C4-2B (cell line): ENCODE results near the gene MST1.

Experiments used
- H3K27ac ChIP-seq: fragments of 450-650 bp; 2 replicates; pipeline ENCODE4 v1.5.1; 2017
- ZFX ChIP-seq: fragments of 450-650 bp; IDR thresholded peaks from 2 replicates; pipeline ENCODE4 v1.6.1; 2017
- TF ChIP-seq, protein P1 (sequence below): fragments of 450-650 bp; conservative IDR thresholded peaks from 2 replicates; pipeline ENCODE4 v1.5.1; 2017; ENCODE audit warnings: mild to moderate bottlenecking

Gene MST1

DNA sequence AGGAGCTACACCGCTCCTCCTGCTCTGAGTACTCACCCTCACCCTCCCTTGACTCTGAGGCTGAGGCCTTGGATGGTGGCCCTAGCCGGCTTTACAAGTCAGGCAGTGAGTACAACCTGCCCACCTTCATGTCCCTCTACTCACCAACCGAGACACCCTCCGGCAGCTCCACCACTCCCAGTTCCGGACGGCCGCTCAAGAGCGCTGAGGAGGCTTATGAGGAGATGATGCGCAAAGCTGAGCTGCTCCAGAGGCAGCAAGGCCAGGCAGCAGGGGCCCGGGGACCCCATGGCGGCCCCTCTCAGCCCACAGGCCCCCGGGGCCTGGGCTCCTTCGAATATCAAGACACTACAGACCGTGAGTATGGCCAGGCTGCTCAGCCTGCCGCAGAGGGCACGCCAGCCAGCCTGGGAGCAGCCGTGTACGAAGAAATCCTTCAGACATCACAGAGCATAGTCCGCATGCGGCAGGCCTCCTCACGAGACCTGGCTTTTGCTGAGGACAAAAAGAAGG lies 36.3 kb downstream of the MST1 start:
- no peak overlapping the region for H3K27ac ChIP-seq
- TF ChIP-seq, protein P1, sequence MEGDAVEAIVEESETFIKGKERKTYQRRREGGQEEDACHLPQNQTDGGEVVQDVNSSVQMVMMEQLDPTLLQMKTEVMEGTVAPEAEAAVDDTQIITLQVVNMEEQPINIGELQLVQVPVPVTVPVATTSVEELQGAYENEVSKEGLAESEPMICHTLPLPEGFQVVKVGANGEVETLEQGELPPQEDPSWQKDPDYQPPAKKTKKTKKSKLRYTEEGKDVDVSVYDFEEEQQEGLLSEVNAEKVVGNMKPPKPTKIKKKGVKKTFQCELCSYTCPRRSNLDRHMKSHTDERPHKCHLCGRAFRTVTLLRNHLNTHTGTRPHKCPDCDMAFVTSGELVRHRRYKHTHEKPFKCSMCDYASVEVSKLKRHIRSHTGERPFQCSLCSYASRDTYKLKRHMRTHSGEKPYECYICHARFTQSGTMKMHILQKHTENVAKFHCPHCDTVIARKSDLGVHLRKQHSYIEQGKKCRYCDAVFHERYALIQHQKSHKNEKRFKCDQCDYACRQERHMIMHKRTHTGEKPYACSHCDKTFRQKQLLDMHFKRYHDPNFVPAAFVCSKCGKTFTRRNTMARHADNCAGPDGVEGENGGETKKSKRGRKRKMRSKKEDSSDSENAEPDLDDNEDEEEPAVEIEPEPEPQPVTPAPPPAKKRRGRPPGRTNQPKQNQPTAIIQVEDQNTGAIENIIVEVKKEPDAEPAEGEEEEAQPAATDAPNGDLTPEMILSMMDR: no peak
- no peak for TF ChIP-seq ZFX

DNA sequence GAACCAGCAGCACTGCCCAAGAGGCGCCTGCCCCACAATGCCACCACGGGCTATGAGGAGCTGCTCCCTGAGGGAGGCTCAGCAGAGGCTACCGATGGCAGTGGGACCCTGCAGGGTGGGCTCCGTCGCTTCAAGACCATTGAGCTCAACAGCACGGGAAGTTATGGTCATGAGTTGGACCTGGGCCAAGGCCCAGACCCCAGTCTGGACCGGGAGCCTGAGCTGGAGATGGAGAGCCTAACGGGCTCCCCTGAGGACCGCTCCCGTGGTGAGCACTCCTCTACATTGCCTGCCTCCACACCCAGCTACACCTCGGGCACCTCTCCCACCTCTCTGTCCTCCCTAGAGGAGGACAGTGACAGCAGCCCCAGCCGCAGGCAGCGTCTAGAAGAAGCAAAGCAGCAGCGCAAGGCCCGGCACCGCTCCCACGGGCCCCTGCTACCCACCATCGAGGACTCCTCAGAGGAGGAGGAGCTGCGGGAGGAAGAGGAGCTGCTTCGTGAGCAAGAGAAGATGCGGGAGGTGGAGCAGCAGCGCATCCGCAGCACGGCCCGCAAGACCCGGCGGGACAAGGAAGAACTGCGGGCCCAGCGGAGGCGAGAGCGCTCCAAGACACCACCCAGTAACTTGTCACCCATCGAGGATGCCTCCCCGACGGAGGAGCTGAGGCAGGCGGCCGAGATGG lies 36.9 kb downstream of the MST1 start:
- TF ChIP-seq, protein P1: no peak
- no peak for TF ChIP-seq ZFX
- no peak overlapping the region for H3K27ac ChIP-seq

DNA sequence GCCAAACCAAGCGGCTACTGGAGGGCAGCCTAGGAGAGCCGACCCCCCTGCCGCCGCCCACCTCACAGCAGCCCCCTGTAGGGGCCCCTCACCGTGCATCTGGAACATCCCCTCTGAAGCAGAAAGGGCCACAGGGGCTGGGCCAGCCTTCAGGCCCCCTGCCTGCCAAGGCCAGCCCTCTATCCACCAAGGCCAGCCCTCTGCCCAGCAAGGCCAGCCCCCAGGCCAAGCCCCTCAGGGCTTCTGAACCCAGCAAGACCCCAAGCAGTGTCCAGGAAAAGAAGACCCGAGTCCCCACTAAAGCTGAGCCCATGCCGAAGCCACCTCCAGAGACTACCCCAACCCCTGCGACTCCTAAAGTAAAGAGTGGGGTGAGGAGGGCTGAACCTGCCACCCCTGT lies 38.6 kb downstream of the MST1 start:
- TF ChIP-seq, protein P1: no peak
- no peak for TF ChIP-seq ZFX
- H3K27ac ChIP-seq: no peak overlapping the region

DNA sequence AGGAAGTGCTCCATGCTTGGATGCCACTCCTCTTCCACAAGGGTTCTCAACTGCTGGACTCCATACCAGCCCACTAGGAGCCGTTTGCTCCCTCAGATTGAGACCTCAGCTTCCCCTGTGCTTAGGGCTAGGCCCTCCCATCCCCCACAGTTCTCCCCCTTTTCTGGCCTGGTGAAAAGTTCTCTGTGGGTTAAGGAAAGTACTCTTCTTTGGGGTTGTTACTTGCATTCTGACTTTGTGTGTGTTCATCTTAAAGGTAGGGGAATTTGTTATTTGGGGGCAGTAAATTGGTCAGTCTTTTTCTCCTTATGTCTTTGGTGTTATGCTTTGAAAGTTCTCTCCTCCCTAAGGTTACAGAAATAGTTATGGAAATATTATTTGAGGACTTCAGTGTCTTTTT lies 39.1 kb downstream of the MST1 start:
- no peak for TF ChIP-seq ZFX
- TF ChIP-seq, protein P1: no peak
- no peak overlapping the region for H3K27ac ChIP-seq

DNA sequence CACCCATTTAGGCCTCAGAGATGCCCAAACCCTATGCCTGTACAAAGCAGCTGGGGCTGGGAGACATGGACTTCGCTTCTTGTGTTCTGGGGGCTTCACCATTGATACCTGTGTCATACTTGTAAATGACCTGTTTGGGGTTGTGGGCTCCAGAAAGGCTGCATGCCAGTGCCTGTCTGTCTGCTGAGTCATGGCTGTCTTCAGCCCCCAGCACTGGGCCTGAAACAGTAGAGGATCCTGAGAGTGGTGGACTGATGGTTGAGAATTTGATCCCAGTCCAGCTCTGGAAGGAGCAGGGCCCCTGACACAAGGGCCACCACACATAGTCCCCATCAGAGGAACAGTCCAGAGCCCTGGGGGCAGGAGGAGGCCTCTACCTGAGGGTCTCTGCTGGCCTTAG lies 39.7 kb downstream of the MST1 start:
- no peak for TF ChIP-seq ZFX
- TF ChIP-seq, protein P1: no peak
- no peak overlapping the region for H3K27ac ChIP-seq

DNA sequence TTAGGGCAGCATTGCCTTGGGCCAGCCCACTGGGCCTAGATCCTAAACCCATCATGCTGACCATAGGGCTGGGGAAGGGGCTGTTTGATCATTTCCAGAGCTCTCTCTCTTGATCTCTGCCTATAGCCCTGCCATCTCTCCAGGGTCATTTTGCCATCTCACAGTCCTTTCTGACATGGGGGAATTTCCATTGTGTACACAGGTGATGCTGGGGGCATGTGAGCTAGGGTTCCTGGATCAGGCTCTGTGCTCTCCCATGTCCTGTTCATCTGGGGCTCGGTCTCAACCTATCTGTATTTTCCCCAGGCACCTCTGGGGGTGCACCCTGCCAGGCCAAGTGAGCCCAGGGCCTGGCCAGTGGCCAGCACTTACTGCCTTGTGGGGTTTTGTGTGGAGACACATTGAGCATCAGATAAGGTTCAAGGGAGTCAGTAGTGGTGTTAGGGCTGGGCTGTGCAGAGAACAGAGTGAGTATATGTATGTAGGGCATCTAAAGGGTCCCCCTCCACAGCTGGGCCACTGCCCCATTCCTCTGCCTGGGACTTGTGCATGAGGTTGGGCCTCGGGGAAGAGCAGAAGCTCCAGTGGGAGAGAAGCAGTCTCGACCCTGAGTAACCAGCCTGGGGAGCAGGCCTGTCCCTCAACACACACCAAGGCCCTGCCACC lies 40.8 kb downstream of the MST1 start:
- TF ChIP-seq ZFX: no peak
- TF ChIP-seq, protein P1: no peak
- no peak overlapping the region for H3K27ac ChIP-seq

DNA sequence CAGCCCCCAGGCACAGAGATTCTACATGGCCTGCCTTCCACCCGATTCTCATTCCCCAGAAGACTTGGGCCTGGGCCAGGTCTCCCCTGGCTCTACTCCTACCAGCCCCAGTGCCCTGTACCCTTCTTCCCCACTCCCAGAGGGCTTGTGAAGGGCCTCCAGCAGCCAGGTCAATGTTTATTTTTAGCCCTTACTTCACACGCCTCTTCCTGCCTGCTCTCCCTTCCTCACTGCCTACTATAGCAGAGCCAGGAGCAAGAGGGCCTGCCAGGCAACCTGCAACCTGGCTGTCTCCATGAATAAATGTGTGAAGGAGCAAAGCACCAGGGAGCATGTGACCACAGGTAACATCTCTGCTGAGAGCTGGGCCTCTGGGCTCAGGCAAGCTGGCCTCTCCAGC lies 41.5 kb downstream of the MST1 start:
- TF ChIP-seq, protein P1: no peak
- no peak for TF ChIP-seq ZFX
- H3K27ac ChIP-seq: no peak overlapping the region
